Stomach (tissue), 9 donors: ENCODE measurements around the gene DTNBP1. TPM values are rescaled to one million over a fixed set of nuclear protein-coding genes. Genes with fewer than 3 reads are reported as not detected.

Experiments used
- DNase-seq, 2 donors: peaks; one replicate each; pipeline versions ENCODE4 v3.0.0 to v3.0.0-alpha.2; 2013 to 2019
- H3K27ac ChIP-seq, 5 donors: fragments of 200-600 bp in 4 of 5; sonication (generic) in 4 of 5; one replicate each; pipeline ENCODE4 v1.5.1; 2013 to 2019; ENCODE audit warnings: mild to moderate bottlenecking in 1 of 5, moderate library complexity in 1 of 5
- H3K27me3 ChIP-seq, 3 donors: fragments of 200-600 bp; sonication (generic); one replicate each; pipeline ENCODE4 v1.5.1; 2017 to 2019; ENCODE audit warnings: mixed run types in 1 of 3
- H3K36me3 ChIP-seq, 4 donors: fragments of 200-600 bp; sonication (generic); 1 replicate in 3 of 4; 2 replicates in 1 of 4; pipeline ENCODE4 v1.5.1; 2016 to 2019
- H3K4me1 ChIP-seq, 4 donors: fragments of 200-600 bp; sonication (generic); one replicate each; pipeline ENCODE4 v1.5.1; 2016 to 2019
- H3K4me3 ChIP-seq, 4 donors: fragments of 200-600 bp; sonication (generic) in 3 of 4; one replicate each; pipeline ENCODE4 v1.5.1; 2016 to 2019; ENCODE audit warnings: mild to moderate bottlenecking in 1 of 4
- H3K9me3 ChIP-seq, 4 donors: fragments of 200-600 bp; sonication (generic); one replicate each; pipeline ENCODE4 v1.5.1; 2016 to 2019
- EP300 ChIP-seq: sonication (generic); formaldehyde crosslinking; IDR thresholded peaks from one replicate; pipeline ENCODE4 v1.6.1; 2017; ENCODE audit warnings: antibody characterized with exemption
- POLR2A ChIP-seq, 4 donors: fragments of 450-650 bp; IDR thresholded peaks; one replicate each; pipeline ENCODE4 v1.6.1; 2016; ENCODE audit warnings: antibody characterized with exemption in 4 of 4, control low read depth in 2 of 4, mild to moderate bottlenecking in 1 of 4, moderate library complexity in 1 of 4
- POLR2AphosphoS5 ChIP-seq, 3 donors: sonication (generic); formaldehyde crosslinking; IDR thresholded peaks; one replicate each; pipeline ENCODE4 v1.6.1; 2016; ENCODE audit warnings: antibody characterized with exemption in 3 of 3
- WGBS, 5 donors: extraction: QIAGEN DNeasy Blood & Tissue Kit in 3 of 5; methylation state at CpG; one replicate each; pipeline versions ENCODE4 v1.1.5 to v1.1.7; 2013 to 2018; 5-methylcytosine and 5-hydroxymethylcytosine counted together
- intact Hi-C: fragments of 100-400 bp; cut with DNase I; formaldehyde crosslinking; loops from one replicate; pipeline ENCODE4 v1.15.1; 2023; ENCODE audit warnings: low total_unique reads
- polyA plus RNA-seq, 3 donors: library from polyadenylated mRNA; stranded (reverse); fragments of 200-250 nt; gene quantifications; one replicate each; pipeline ENCODE4 v1.2.3, GENCODE V29; 2013
- total RNA-seq, 5 donors: library from RNA; depleted of rRNA; stranded (reverse); fragments of >200 nt; gene quantifications; one replicate each; pipeline versions ENCODE4 v1.1.0 to v1.2.3, GENCODE V29; 2014 to 2016
- TF ChIP-seq, protein P1 (sequence below), 7 experiments: fragments of 450-650 bp in 4 of 7; fragments of 200-600 bp in 3 of 7; sonication (generic) in 3 of 7; IDR thresholded peaks; one replicate each; pipeline ENCODE4 v1.5.1; 2016 to 2019; ENCODE audit warnings: antibody characterized with exemption in 7 of 7, control low read depth in 2 of 7, mild to moderate bottlenecking in 1 of 7
- donor health status: healthy with polysubstance abuse.
- donor health status: Bipolar disorder and iron deficiency.
- donor health status: healthy.

The DTNBP1 gene
- total and polyA plus RNA-seq, 8 donors, result 4.1 to 68.7 (median 12.0) TPM

GRCh38 chr6:15502446-15503345, 160.1 kb downstream of the DTNBP1 start:
- H3K27ac ChIP-seq, result peak overlapping the region in 2 of 5 donors; percentile 13 to 31
- no peak for DNase-seq

GRCh38 chr6:15501826-15502445, 160.9 kb downstream of the DTNBP1 start:
- H3K4me1 ChIP-seq, result peaks cover 16 to 50% (median 29%) of the 10 kb centered on the region in 4 donors
- DNase-seq, result peak in 1 of 2 donors; percentile 77
- TF ChIP-seq EP300, result no peak
- no peak for TF ChIP-seq POLR2A (IDR thresholded peaks at IDR 0.05)
- TF ChIP-seq POLR2AphosphoS5 (IDR thresholded peaks at IDR 0.05), result no peak
- TF ChIP-seq, protein P1, sequence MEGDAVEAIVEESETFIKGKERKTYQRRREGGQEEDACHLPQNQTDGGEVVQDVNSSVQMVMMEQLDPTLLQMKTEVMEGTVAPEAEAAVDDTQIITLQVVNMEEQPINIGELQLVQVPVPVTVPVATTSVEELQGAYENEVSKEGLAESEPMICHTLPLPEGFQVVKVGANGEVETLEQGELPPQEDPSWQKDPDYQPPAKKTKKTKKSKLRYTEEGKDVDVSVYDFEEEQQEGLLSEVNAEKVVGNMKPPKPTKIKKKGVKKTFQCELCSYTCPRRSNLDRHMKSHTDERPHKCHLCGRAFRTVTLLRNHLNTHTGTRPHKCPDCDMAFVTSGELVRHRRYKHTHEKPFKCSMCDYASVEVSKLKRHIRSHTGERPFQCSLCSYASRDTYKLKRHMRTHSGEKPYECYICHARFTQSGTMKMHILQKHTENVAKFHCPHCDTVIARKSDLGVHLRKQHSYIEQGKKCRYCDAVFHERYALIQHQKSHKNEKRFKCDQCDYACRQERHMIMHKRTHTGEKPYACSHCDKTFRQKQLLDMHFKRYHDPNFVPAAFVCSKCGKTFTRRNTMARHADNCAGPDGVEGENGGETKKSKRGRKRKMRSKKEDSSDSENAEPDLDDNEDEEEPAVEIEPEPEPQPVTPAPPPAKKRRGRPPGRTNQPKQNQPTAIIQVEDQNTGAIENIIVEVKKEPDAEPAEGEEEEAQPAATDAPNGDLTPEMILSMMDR (IDR thresholded peaks at IDR 0.05), result no peak
- peak overlapping the region in 2 of 5 donors; percentile 13 to 31 for H3K27ac ChIP-seq
- intact Hi-C loops, result loop anchor here (10.0 kb wide), 1 partner anchor 123 kb away; no protein-coding TSS in a partner anchor
- H3K27me3 ChIP-seq, result no peaks in the 10 kb centered on the region
- WGBS, 5 donors, result 63 to 80% (median 69%) methylated on average over 10 to 19 of the region's 19 CpGs
- no peaks in the 10 kb centered on the region for H3K9me3 ChIP-seq
- H3K4me3 ChIP-seq, result no peak overlapping the region
- H3K36me3 ChIP-seq, result peaks cover 10 to 77% (median 63%) of the 10 kb centered on the region in 4 donors

More at GRCh38 chr6:15502446-15503345, 160.1 kb downstream of the DTNBP1 start:
- H3K27me3 ChIP-seq, result no peaks in the 10 kb centered on the region
- peaks cover 11 to 78% (median 63%) of the 10 kb centered on the region in 4 donors for H3K36me3 ChIP-seq
- intact Hi-C loops, result loop anchor here (10.0 kb wide), 1 partner anchor 122 kb away; no protein-coding TSS in a partner anchor
- peaks cover 16 to 50% (median 29%) of the 10 kb centered on the region in 4 donors for H3K4me1 ChIP-seq
- TF ChIP-seq POLR2AphosphoS5 (IDR thresholded peaks at IDR 0.05), result no peak
- no peak for TF ChIP-seq EP300
- H3K4me3 ChIP-seq, result no peak overlapping the region
- H3K9me3 ChIP-seq, result no peaks in the 10 kb centered on the region
- 79 to 93% (median 89%) methylated on average over 18 to 20 of the region's 20 CpGs for WGBS, 5 donors

GRCh38 chr6:15500901-15501825, 161.7 kb downstream of the DTNBP1 start:
- intact Hi-C loops, result loop anchor here (10.0 kb wide), 1 partner anchor 124 kb away; no protein-coding TSS in a partner anchor
- Histone ChIP-seq H3K27ac (peak overlapping the region in 1 of 5 donors; percentile 13), H3K4me1 (peaks cover 16 to 51% (median 27%) of the 10 kb centered on the region in 4 donors), H3K27me3 (no peaks in the 10 kb centered on the region), H3K4me3 (no peak overlapping the region), H3K9me3 (no peaks in the 10 kb centered on the region), H3K36me3 (peaks cover 18 to 77% (median 65%) of the 10 kb centered on the region in 4 donors)
- no peak for DNase-seq
- WGBS, 5 donors, result 93 to 97% (median 95%) methylated on average over 38 of the region's 38 CpGs
- TF ChIP-seq EP300 (no peak), POLR2A (IDR thresholded peaks at IDR 0.05) (no peak), POLR2AphosphoS5 (IDR thresholded peaks at IDR 0.05) (no peak)
- TF ChIP-seq, protein P1 (IDR thresholded peaks at IDR 0.05), result no peak

DNA sequence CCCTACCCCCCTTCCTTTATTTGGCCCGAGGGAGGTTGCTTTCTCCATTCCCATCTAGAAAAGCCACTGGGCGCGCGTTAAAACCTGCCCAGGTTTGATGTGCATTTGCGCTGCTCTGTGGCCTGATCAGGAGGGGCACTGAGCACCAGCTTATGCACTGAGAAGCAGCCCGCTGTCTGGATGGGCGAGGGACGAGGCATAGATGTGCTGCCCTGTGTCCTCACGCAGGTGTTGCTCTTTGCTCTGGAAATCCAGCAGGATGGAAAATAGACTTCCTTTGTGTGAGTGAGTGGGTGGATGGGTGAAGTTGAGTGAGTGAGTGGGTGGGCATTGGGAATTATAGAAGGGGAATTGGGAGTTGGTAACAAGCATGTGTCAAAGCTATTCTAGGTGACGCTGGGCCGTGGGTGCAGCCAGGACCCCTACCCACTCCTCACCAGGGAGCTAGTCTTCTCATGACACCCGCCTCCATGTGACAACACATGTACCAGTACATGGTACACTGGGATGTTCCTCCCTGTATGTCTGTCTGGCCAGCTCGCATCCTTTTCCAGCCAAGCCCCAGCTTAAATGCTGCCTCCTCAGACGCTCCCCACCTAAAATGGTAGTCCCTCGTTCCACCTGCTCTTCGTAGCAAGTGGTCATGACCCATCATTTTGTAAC, 162.6 kb downstream of the DTNBP1 start:
- DNase-seq, result no peak
- Histone ChIP-seq H3K4me1 (peaks cover 6 to 51% (median 22%) of the 10 kb centered on the region in 4 donors), H3K27me3 (no peaks in the 10 kb centered on the region), H3K27ac (no peak overlapping the region), H3K36me3 (peaks cover 21 to 75% (median 68%) of the 10 kb centered on the region in 4 donors), H3K9me3 (no peaks in the 10 kb centered on the region), H3K4me3 (no peak overlapping the region)
- 89 to 98% (median 95%) methylated on average over 16 of the region's 16 CpGs for WGBS, 5 donors
- no peak for TF ChIP-seq POLR2AphosphoS5 (IDR thresholded peaks at IDR 0.05)
- TF ChIP-seq POLR2A (IDR thresholded peaks at IDR 0.05), result no peak
- no peak for TF ChIP-seq EP300
- TF ChIP-seq, protein P1 (IDR thresholded peaks at IDR 0.05), result no peak
- intact Hi-C loops, result loop anchor here (10.0 kb wide), 1 partner anchor 125 kb away; no protein-coding TSS in a partner anchor
